ENCODE data around the gene CAMK1D. TPM values are rescaled to one million over a fixed set of nuclear protein-coding genes. Genes with fewer than 3 reads are reported as not detected.
A peak's percentile ranks its signal among the peaks of the same experiment; 100 is the strongest.
"Not testable (repeated sequence)": the region's sequence is repeated elsewhere in the genome, so short reads cannot be mapped to it uniquely, and the experiment has no call there.

CAMK1D gene
- total RNA-seq, 1 experiment from 2014 or later, result 2.3 TPM

GRCh38 chr10:12699781-12700556 lies 350.6 kb downstream of the CAMK1D start:
- DNase-seq (ENCODE audit: low spot score), result no peak

GRCh38 chr10:12700557-12700874 lies 351.2 kb downstream of the CAMK1D start:
- DNase-seq (ENCODE audit: low spot score), result no peak

- DNase-seq (ENCODE audit: low spot score), result no peak
These were observed 352.3 kb downstream of the CAMK1D start for GRCh38 chr10:12701696-12702095.

GRCh38 chr10:12702215-12702770 lies 352.9 kb downstream of the CAMK1D start:
- DNase-seq (ENCODE audit: low spot score), result no peak

- DNase-seq (ENCODE audit: low spot score), result no peak
These were observed 353.8 kb downstream of the CAMK1D start for GRCh38 chr10:12703126-12703525.

GRCh38 chr10:12703813-12704212 lies 354.5 kb downstream of the CAMK1D start:
- no peak for DNase-seq (ENCODE audit: low spot score)

- DNase-seq (ENCODE audit: low spot score), result no peak
These were observed 355.1 kb downstream of the CAMK1D start for GRCh38 chr10:12704488-12704887.

GRCh38 chr10:12705943-12706342 lies 356.6 kb downstream of the CAMK1D start:
- no peak for DNase-seq (ENCODE audit: low spot score)

GRCh38 chr10:12707461-12708185 lies 358.3 kb downstream of the CAMK1D start:
- DNase-seq (ENCODE audit: low spot score), result peak; percentile 41

GRCh38 chr10:12709000-12709401 lies 359.7 kb downstream of the CAMK1D start:
- peak; percentile 26 for DNase-seq (ENCODE audit: low spot score)

GRCh38 chr10:12709521-12709963 lies 360.2 kb downstream of the CAMK1D start:
- DNase-seq (ENCODE audit: low spot score), result no peak

- DNase-seq (ENCODE audit: low spot score), result no peak
These were observed 360.8 kb downstream of the CAMK1D start for GRCh38 chr10:12710157-12710556.

- peak; percentile 61 for DNase-seq (ENCODE audit: low spot score)
These were observed 361.4 kb downstream of the CAMK1D start for GRCh38 chr10:12710594-12711349.

GRCh38 chr10:12711350-12711708 lies 362.0 kb downstream of the CAMK1D start:
- no peak for DNase-seq (ENCODE audit: low spot score)

- DNase-seq (ENCODE audit: low spot score), result no peak
These were observed 363.1 kb downstream of the CAMK1D start for GRCh38 chr10:12712293-12712983.

GRCh38 chr10:12712984-12713316 lies 363.6 kb downstream of the CAMK1D start:
- not testable (repeated sequence) for DNase-seq (ENCODE audit: low spot score)

GRCh38 chr10:12716042-12716441 lies 366.7 kb downstream of the CAMK1D start:
- no peak for DNase-seq (ENCODE audit: low spot score)

- no peak for DNase-seq (ENCODE audit: low spot score)
These were observed 368.8 kb downstream of the CAMK1D start for GRCh38 chr10:12717981-12718707.

GRCh38 chr10:12719365-12719764 lies 370.0 kb downstream of the CAMK1D start:
- DNase-seq (ENCODE audit: low spot score), result no peak

- DNase-seq (ENCODE audit: low spot score), result peak; percentile 83
These were observed 371.1 kb downstream of the CAMK1D start for GRCh38 chr10:12720217-12720981.

All from H4 (cell line).